NOMO-1 treated with DMSO at 0.1 percent for 48 hours (cell line): ENCODE results near the gene ERO1B.

Experiments used
- DNase-seq: peaks from one replicate; lab custom pipeline; 2025; ENCODE audit not compliant: unreplicated experiment; lab: John Stamatoyannopoulos, UW

Gene ERO1B

GRCh38 chr1:236301080-236301957, 19.6 kb upstream of the ERO1B start:
- DNase-seq: no peak

GRCh38 chr1:236297161-236297560, 15.4 kb upstream of the ERO1B start:
- no peak for DNase-seq

- DNase-seq: no peak
Measured at GRCh38 chr1:236292425-236292824, 10.7 kb upstream of the ERO1B start.

- no peak for DNase-seq
Measured at GRCh38 chr1:236289492-236290131, 7.9 kb upstream of the ERO1B start.

GRCh38 chr1:236288620-236288976, 6.8 kb upstream of the ERO1B start:
- no peak for DNase-seq

GRCh38 chr1:236287757-236288619, 6.2 kb upstream of the ERO1B start:
- no peak for DNase-seq

- no peak for DNase-seq
Measured at GRCh38 chr1:236287356-236287755, 5.6 kb upstream of the ERO1B start.

GRCh38 chr1:236284291-236284721, 2.5 kb upstream of the ERO1B start:
- peak; percentile 54 for DNase-seq

- DNase-seq: no peak
Measured at GRCh38 chr1:236282719-236283118, 961 bp upstream of the ERO1B start.

GRCh38 chr1:236282425-236282716, 613 bp upstream of the ERO1B start:
- no peak for DNase-seq

GRCh38 chr1:236281198-236281653, 532 bp downstream of the ERO1B start:
- DNase-seq: peak; percentile 39

- DNase-seq: no peak
Measured at GRCh38 chr1:236280438-236281197, 1.1 kb downstream of the ERO1B start.

- no peak for DNase-seq
Measured at GRCh38 chr1:236275586-236275985, 6.2 kb downstream of the ERO1B start.

GRCh38 chr1:236275061-236275460, 6.7 kb downstream of the ERO1B start:
- no peak for DNase-seq

- no peak for DNase-seq
Measured at GRCh38 chr1:236273358-236273757, 8.4 kb downstream of the ERO1B start.

- DNase-seq: no peak
Measured at GRCh38 chr1:236269439-236269838, 12.3 kb downstream of the ERO1B start.

- DNase-seq: no peak
Measured at GRCh38 chr1:236261898-236262297, 19.9 kb downstream of the ERO1B start.

- no peak for DNase-seq
Measured at GRCh38 chr1:236261033-236261432, 20.7 kb downstream of the ERO1B start.

- no peak for DNase-seq
Measured at GRCh38 chr1:236259043-236259442, 22.7 kb downstream of the ERO1B start.

- no peak for DNase-seq
Measured at GRCh38 chr1:236258114-236258622, 23.6 kb downstream of the ERO1B start.

GRCh38 chr1:236257216-236257615, 24.5 kb downstream of the ERO1B start:
- DNase-seq: no peak
